Colonic mucosa (tissue), 4 donors: ENCODE results near the gene EEFSEC. TPM values are rescaled to one million over a fixed set of nuclear protein-coding genes. Genes with fewer than 3 reads are reported as not detected.

Experiments
- DNase-seq: peaks from one replicate; pipeline ENCODE4 v3.0.0-alpha.2; 2020
- H3K27ac ChIP-seq: fragments of 200-600 bp; one replicate; pipeline ENCODE4 v1.8.0; 2021
- H3K27me3 ChIP-seq: fragments of 200-600 bp; one replicate; pipeline ENCODE4 v1.8.0; 2021
- H3K36me3 ChIP-seq: fragments of 200-600 bp; one replicate; pipeline ENCODE4 v1.8.0; 2021
- H3K4me1 ChIP-seq: fragments of 200-600 bp; one replicate; pipeline ENCODE4 v1.8.0; 2021; ENCODE audit warnings: mild to moderate bottlenecking
- H3K4me3 ChIP-seq: fragments of 200-600 bp; one replicate; pipeline ENCODE4 v1.8.0; 2021
- H3K9ac ChIP-seq, 2 donors: one replicate each; pipeline ENCODE4 v1.7.0; 2013; ENCODE audit warnings: control low read depth in 2 of 2, low read depth in 2 of 2, low read length in 2 of 2
- H3K9me3 ChIP-seq: fragments of 200-600 bp; one replicate; pipeline ENCODE4 v1.8.0; 2021
- intact Hi-C: fragments of 100-400 bp; cut with DNase I; formaldehyde crosslinking; loops from one replicate; pipeline ENCODE4 v1.14.1; 2022
- total RNA-seq, 2 donors: library from RNA; stranded (reverse); fragmentation: NEBNext Ultra II Directional in 1 of 2; extraction: Animal tissue kit (Norgen Biotek cat#: 25700) in 1 of 2; gene quantifications; one replicate each; pipeline ENCODE4 v1.2.1, GENCODE V29; 2021
- TF ChIP-seq, protein P1 (sequence below): fragments of 200-600 bp; IDR thresholded peaks from one replicate; pipeline ENCODE4 v1.8.0; 2022; ENCODE audit warnings: antibody characterized with exemption, mild to moderate bottlenecking
- donor health status: healthy.
- donor health status: DM: no; HTN: no; CAD: no.
- donor health status: DM: no; HTN: no; CAD: no.

EEFSEC gene
- total RNA-seq, 2 donors from 2014 or later, result 8.6 to 16.6 TPM

GRCh38 chr3:128155616-128156360, 2.5 kb downstream of the EEFSEC start:
- no peak overlapping the region for H3K9ac ChIP-seq
- no peaks in the 10 kb centered on the region for H3K4me1 ChIP-seq
- no peak overlapping the region for H3K4me3 ChIP-seq
- DNase-seq, result no peak
- H3K27me3 ChIP-seq, result no peaks in the 10 kb centered on the region
- intact Hi-C loops, result no loop called here
- no peaks in the 10 kb centered on the region for H3K9me3 ChIP-seq
- H3K36me3 ChIP-seq, result no peaks in the 10 kb centered on the region
- no peak overlapping the region for H3K27ac ChIP-seq
- TF ChIP-seq, protein P1, sequence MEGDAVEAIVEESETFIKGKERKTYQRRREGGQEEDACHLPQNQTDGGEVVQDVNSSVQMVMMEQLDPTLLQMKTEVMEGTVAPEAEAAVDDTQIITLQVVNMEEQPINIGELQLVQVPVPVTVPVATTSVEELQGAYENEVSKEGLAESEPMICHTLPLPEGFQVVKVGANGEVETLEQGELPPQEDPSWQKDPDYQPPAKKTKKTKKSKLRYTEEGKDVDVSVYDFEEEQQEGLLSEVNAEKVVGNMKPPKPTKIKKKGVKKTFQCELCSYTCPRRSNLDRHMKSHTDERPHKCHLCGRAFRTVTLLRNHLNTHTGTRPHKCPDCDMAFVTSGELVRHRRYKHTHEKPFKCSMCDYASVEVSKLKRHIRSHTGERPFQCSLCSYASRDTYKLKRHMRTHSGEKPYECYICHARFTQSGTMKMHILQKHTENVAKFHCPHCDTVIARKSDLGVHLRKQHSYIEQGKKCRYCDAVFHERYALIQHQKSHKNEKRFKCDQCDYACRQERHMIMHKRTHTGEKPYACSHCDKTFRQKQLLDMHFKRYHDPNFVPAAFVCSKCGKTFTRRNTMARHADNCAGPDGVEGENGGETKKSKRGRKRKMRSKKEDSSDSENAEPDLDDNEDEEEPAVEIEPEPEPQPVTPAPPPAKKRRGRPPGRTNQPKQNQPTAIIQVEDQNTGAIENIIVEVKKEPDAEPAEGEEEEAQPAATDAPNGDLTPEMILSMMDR, result no peak

DNA sequence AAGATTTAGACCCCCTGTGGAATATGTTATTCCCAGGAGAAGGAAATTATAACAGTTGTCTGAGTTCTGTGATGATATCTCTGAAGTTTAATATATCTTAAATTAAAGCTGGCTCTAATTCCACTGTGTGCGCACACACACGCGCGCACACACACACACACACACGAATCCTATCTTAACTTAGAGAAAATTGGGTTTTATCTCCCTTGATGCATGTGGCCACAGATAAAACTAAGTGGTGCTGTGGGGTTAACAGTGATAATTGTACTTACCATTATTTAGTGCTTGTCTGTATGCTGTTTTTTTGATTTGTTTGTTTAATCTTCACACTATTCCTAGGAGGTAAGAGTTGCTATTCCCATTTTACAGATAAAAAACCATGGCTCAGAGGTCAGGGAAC, 7.4 kb downstream of the EEFSEC start:
- Histone ChIP-seq H3K4me3 (no peak overlapping the region), H3K9ac (no peak overlapping the region), H3K4me1 (no peaks in the 10 kb centered on the region), H3K36me3 (no peaks in the 10 kb centered on the region), H3K9me3 (no peaks in the 10 kb centered on the region), H3K27ac (no peak overlapping the region), H3K27me3 (no peaks in the 10 kb centered on the region)
- TF ChIP-seq, protein P1, result no peak
- no peak for DNase-seq
- intact Hi-C loops, result loop anchor here (10.0 kb wide), 1 partner anchor 334 kb away; the partner anchor contains the start of gene GATA2

DNA sequence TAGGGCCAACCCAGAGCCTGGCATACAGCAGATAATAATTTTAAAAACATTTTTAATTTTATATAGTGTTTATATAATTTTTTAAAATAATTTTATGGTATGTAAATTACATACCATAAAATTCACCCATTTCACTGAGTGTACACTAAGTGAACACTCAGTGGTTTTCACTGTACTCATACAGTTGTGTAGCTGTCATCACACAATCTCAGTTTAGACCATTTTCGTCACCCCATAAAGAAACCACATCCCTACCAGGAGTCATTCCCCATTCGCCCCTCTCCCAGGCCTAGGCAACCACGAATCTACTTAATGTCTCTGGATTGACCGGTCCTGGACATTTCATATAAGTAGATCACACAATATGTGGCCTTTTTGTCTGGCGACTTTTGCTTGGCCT, 10.2 kb downstream of the EEFSEC start:
- H3K36me3 ChIP-seq, result no peaks in the 10 kb centered on the region

DNA sequence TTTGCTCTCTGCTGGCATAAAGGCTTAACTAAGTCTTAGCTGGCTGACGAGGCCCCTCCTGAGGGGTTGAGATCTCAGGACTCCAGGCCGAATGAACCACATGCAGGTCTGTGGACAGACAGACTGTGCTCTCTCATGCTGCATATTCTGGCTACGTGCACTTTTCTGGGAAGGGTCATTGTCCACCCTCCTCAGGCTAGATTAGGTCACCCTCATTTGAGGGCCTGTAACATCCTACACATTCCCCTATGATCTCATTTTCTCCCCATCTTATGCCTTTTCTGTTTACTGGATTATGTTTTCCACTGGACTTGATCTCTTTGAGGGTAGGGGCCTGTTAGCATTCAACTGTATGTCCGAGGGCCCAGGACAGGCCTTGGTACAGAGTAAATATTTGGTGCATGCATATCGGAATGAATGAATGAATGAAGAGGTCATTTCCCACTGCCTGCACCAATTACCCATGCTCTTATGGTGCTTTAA, 13.7 kb downstream of the EEFSEC start:
- H3K27ac ChIP-seq, result no peak overlapping the region
- intact Hi-C loops, result loop anchor here (10.0 kb wide), 1 partner anchor 328 kb away; the partner anchor contains the start of gene GATA2
- H3K4me3 ChIP-seq, result no peak overlapping the region

More for the DNA sequence above, 10.2 kb downstream of the EEFSEC start:
- no peak overlapping the region for H3K9ac ChIP-seq
- no peak for DNase-seq
- no peak overlapping the region for H3K4me3 ChIP-seq
- TF ChIP-seq, protein P1, result no peak
- no peaks in the 10 kb centered on the region for H3K27me3 ChIP-seq
- H3K27ac ChIP-seq, result no peak overlapping the region
- intact Hi-C loops, result loop anchor here (10.0 kb wide), 1 partner anchor 331 kb away; the partner anchor contains the start of gene GATA2
- no peaks in the 10 kb centered on the region for H3K9me3 ChIP-seq
- no peaks in the 10 kb centered on the region for H3K4me1 ChIP-seq

GRCh38 chr3:128167646-128167972, 14.3 kb downstream of the EEFSEC start:
- Histone ChIP-seq H3K27me3 (no peaks in the 10 kb centered on the region), H3K4me3 (no peak overlapping the region), H3K9me3 (no peaks in the 10 kb centered on the region), H3K36me3 (no peaks in the 10 kb centered on the region), H3K4me1 (no peaks in the 10 kb centered on the region), H3K9ac (no peak overlapping the region), H3K27ac (no peak overlapping the region)
- TF ChIP-seq, protein P1, result no peak
- intact Hi-C loops, result loop anchor here (10.0 kb wide), 1 partner anchor 327 kb away; the partner anchor contains the start of gene GATA2
- DNase-seq, result no peak

More for the DNA sequence above, 13.7 kb downstream of the EEFSEC start:
- Histone ChIP-seq H3K27me3 (no peaks in the 10 kb centered on the region), H3K36me3 (no peaks in the 10 kb centered on the region), H3K4me1 (no peaks in the 10 kb centered on the region), H3K9me3 (no peaks in the 10 kb centered on the region), H3K9ac (no peak overlapping the region)
- no peak for DNase-seq
- TF ChIP-seq, protein P1, result no peak
